NCI-H1436 (cell line): Measurements from ENCODE around the gene CNTD1.
A peak's percentile ranks its signal among the peaks of the same experiment; 100 is the strongest.
"Not testable (repeated sequence)": the region's sequence is repeated elsewhere in the genome, so short reads cannot be mapped to it uniquely, and the experiment has no call there.

ENCODE experiments used
- DNase-seq: peaks from one replicate; lab custom pipeline; 2025; lab: John Stamatoyannopoulos, UW

Gene CNTD1, protein sequence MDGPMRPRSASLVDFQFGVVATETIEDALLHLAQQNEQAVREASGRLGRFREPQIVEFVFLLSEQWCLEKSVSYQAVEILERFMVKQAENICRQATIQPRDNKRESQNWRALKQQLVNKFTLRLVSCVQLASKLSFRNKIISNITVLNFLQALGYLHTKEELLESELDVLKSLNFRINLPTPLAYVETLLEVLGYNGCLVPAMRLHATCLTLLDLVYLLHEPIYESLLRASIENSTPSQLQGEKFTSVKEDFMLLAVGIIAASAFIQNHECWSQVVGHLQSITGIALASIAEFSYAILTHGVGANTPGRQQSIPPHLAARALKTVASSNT

GRCh38 chr17:42798383-42799380, at the start of gene CNTD1, which contains the start of gene COA3:
TSS of gene CNTD1 (plus strand) at chr17:42798861. CDS start at chr17:42799068, 207 bp downstream.
TSS of gene COA3 (minus strand) at chr17:42798704. CDS start at chr17:42798681, 23 bp downstream.
- peak; percentile 85 for DNase-seq

DNA sequence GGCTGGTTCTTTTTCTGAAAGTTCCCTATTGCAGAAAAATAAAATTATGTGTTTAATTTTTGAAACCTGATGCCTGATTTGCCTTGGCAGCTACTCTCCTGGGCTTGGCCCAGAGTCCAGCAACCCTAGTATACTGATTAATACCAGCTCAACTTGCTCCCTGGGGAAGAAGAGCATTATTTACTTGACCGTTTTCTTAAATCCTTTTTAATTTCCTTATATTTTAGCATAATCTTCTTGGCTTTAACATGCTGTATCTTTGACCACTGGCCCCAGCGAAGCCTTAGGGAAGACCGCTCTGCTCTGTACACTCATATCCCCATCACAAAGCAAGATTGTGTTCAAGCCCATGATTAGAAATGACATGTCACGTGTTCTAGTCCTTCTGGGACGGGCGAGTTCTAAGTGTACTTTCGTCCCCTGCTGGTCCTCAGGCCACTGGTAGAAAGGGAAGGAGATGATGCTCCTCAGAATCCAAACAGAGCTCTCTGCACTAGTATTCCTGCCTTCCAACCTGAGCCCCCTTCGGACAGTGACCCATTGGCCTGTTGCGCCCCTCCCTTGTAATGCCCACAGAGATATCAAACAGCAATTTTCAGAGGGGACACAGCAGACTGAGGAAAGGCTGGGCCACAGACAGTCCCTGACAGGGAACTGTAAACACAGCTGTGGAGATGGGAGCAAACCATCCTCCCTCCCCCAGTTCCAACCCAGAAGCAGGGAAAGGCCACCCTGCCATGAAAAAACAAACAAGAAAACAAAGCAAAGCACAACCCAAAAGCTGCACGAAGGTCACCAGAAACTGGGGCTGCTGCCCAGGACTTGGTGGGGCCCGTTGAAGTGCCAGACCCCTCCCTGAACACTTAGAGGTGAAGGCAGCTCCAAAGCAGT, 49.5 kb upstream of the CNTD1 start:
- DNase-seq: no peak

GRCh38 chr17:42750739-42751344, 47.8 kb upstream of the CNTD1 start:
- DNase-seq: no peak

- DNase-seq: no peak
Measured at GRCh38 chr17:42751628-42752027, 47.0 kb upstream of the CNTD1 start.

- DNase-seq: no peak
Measured at GRCh38 chr17:42754782-42755181, 43.9 kb upstream of the CNTD1 start.

DNA sequence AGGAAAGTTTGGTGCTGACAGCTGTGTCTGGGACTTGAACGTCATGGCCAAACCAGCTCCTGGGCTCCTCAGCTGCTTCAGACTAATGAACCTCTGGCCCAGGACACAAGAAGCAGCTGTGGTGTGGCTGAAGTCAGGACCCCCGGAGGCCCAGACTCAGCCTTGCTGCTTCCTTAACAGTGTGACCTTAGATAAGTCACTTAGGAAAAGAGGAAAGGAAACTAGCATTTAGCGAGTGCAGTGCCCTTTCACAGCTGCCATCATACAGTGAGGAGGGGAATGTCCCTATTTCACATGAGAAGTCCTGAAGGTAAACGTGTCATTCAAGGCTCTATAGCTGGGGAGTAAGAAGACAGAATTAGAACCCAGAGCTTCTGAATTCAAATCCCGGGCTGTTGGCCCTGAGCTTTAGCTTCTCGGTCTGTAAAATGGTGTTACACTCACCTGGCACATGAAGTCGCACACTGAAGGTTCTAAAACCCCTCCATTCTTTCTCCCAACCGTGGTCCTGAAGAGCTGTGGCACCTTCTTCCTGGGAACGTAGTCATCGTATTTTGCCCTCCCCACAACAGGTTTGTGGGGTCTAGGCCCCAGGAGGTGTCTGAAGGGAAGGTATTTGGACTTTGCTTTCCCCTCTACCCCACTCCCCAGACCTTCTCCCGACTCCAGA, 38.5 kb upstream of the CNTD1 start:
- no peak for DNase-seq

DNA sequence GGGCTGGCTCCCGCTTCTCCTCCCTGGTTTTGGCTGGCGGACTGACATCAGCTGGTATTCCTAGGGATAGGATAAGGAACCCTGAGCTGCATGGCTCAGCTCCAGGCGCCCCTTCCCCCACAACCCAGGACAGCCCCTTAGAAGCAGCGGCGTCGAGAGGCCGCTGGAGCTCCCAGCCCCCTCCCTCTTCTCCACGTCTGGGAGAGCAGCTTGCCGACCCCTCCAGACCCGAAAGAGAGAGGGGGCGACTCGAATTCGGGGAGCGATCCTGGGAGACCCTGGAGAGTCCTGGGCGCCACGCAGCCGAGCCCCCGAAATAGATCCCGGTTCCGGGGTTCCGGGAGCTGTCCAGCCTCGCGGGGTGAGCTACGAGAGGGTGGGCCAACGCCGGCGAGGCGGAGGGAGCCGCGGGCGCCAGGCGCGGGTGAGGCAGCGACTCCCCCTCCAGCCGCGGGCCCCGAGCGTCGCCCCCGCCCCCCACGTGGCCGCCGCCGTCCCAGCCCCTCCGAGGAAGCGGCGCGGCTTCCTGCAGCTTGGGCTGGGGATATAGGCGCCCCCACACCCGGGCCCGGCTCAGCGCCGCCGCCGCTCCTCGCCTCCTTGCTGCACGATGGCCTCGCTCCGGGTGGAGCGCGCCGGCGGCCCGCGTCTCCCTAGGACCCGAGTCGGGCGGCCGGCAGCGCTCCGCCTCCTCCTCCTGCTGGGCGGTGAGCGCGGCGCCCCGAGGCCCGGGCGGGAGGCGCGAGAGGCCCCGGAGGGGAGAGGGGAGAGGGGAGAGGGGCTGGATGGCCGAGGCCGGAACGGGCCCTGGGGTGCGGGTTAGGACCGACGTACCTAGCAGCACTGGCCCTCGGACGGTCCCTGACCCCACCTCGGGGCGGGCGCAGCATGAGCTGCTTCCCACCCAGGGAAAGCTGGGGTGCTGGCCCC, 37.7 kb upstream of the CNTD1 start, which contains the start of gene RAMP2:
RAMP2 (plus strand) TSS at position 576 of the 930 bp plus-strand sequence; CDS start at position 611, 35 bp downstream.
- peak; percentile 39 for DNase-seq

GRCh38 chr17:42761638-42762037, 37.0 kb upstream of the CNTD1 start:
- no peak for DNase-seq

- DNase-seq: no peak
Measured at GRCh38 chr17:42766124-42766523, 32.5 kb upstream of the CNTD1 start.

- DNase-seq: no peak
Measured at GRCh38 chr17:42767512-42767911, 31.1 kb upstream of the CNTD1 start.

GRCh38 chr17:42768006-42768405, 30.7 kb upstream of the CNTD1 start:
- DNase-seq: not testable (repeated sequence)

DNA sequence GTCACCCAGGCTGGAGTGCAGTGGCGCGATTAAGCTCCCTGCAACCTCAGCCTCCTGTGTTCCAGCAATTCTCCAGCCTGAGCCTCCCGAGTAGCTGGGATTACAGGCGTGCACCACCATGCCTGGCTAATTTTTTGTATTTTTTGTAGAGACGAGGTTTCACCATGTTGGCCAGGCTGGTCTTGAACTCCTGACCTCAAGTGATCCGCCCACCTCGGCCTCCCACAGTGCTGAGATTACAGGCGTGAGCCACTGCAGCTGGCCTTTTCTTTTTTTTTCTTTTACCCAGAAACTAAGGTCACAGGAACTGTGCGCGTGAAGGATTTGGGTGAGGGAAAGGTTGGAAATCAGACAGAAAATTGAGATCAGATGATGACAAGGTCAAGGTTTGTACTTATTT, 28.7 kb upstream of the CNTD1 start:
- DNase-seq: not testable (repeated sequence)

GRCh38 chr17:42772945-42773289, 25.7 kb upstream of the CNTD1 start:
- DNase-seq: no peak

DNA sequence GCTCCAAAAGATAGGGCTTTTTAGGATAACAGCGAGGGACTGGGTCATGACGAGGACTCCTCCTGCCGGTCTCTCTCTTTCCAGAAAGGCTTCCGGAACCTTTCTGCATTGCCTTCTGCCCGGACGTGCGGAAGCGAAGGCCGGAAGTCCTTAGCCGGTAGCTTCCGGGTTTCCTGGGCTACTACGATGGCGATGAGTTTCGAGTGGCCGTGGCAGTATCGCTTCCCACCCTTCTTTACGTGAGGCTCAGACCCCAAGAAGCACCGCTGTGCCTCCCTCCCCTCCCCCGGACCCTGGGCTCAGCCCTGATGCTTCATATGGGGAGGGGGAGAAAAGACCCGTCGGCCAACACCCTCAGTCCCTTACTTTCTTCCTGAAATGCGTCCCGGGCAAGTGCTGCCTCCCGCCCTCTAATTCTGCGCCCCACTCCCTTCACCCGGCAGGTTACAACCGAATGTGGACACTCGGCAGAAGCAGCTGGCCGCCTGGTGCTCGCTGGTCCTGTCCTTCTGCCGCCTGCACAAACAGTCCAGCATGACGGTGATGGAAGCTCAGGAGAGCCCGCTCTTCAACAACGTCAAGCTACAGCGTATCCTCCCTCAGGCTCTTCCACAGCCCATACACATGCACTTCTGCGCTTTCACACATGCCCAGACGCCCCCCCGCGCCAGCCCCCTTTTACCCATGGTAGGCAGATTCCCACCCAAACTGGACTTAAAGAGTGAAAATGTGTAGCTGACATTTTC, 25.2 kb upstream of the CNTD1 start, which contains the start of gene VPS25:
VPS25 (plus strand) TSS at position 160 of the 746 bp plus-strand sequence; CDS start at position 187, 27 bp downstream.
- DNase-seq: peak; percentile 88

DNA sequence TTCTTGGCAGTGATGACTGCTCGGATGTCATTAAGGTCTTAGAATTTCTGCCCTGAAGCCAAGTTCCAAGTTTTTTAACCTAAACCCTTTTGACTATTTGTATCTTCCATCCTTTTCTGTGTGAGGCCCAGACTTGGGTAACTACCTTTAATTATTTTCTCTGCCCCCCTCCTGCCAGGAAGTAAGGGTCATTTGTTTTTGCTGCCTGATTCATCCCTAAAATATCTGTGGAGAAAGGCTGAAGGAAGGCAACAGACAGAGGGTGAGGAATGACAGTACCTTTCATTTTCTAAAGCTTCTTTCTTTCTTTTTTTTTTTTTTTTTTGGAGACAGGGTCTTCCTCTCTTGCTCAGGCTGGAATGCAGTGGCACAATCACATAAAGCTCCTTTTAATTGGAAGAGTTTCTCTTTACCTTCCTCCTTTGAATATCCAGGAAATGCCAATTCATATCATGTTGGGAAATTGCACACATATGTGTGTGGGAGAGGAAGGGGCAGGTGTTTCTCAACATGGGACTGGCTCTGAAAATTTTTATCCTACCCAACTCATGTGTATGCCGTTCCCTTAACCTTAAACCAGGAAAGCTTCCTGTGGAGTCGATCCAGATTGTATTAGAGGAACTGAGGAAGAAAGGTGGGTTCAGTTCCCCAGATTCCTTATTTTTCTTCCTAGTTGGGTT, 24.5 kb upstream of the CNTD1 start:
- no peak for DNase-seq

GRCh38 chr17:42775534-42776098, 23.0 kb upstream of the CNTD1 start:
- no peak for DNase-seq

GRCh38 chr17:42778570-42778969, 20.1 kb upstream of the CNTD1 start:
- no peak for DNase-seq
